Mammary epithelial cell (primary cell): Measurements from ENCODE around the gene MB.

ENCODE experiments used
- EZH2 ChIP-seq: IDR thresholded peaks from 2 replicates; pipeline ENCODE4 v1.6.1; 2012; ENCODE audit warnings: low read length, inconsistent platforms, borderline replicate concordance
- TF ChIP-seq, protein P1 (sequence below), 2 donors: IDR thresholded peaks in 1 of 2; conservative IDR thresholded peaks in 1 of 2; 2 replicates each; pipeline ENCODE4 v1.5.1; 2011 to 2012; ENCODE audit warnings: inconsistent platforms in 2 of 2, low read length in 2 of 2, mild to moderate bottlenecking in 2 of 2, control low read depth in 1 of 2, low read depth in 1 of 2; ENCODE audit not compliant: insufficient read depth in 1 of 2; ENCODE audit errors: extremely low read depth in 1 of 2

DNA sequence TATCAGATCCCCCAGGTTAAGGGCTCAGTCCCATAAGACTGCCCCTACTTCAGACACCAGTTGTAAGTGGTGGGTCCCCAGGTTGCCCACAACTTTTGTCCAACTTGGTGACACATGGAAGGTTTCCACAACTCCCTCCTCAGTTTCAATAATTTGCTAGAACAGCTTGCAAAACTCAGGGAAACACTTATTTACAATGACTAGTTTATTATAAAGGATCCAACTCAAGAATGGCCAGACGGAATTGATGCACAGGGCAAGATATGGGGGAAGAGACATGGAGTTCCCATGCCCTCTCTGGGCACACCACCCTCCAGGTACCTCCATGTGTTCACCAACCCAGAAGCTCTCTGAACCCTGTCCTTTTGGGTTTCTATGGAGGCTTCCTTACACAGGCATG lies 36.7 kb upstream of the MB start:
- no peak for TF ChIP-seq EZH2
- TF ChIP-seq, protein P1, sequence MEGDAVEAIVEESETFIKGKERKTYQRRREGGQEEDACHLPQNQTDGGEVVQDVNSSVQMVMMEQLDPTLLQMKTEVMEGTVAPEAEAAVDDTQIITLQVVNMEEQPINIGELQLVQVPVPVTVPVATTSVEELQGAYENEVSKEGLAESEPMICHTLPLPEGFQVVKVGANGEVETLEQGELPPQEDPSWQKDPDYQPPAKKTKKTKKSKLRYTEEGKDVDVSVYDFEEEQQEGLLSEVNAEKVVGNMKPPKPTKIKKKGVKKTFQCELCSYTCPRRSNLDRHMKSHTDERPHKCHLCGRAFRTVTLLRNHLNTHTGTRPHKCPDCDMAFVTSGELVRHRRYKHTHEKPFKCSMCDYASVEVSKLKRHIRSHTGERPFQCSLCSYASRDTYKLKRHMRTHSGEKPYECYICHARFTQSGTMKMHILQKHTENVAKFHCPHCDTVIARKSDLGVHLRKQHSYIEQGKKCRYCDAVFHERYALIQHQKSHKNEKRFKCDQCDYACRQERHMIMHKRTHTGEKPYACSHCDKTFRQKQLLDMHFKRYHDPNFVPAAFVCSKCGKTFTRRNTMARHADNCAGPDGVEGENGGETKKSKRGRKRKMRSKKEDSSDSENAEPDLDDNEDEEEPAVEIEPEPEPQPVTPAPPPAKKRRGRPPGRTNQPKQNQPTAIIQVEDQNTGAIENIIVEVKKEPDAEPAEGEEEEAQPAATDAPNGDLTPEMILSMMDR (conservative IDR thresholded peaks at IDR 0.05 in 1 of 2, IDR thresholded peaks at IDR 0.05 in 1 of 2; ENCODE audit: extremely low read depth in 1 of 2, insufficient read depth in 1 of 2, low read depth in 1 of 2, low read length in 2 of 2), result no peak
